AG04450 (cell line): Measurements from ENCODE around the gene SLC25A23. TPM values are rescaled to one million over a fixed set of nuclear protein-coding genes. Genes with fewer than 3 reads are reported as not detected.

Experiments used
- CTCF ChIA-PET: fragments of 300-600, 350-600 bp; formaldehyde crosslinking; extraction: SDS; loops from one replicate; lab custom pipeline; 2022; ENCODE audit warnings: antibody characterized with exemption, inconsistent platforms; lab: Charles Lee
- POLR2A ChIA-PET: fragments of 350-600 bp; formaldehyde crosslinking; extraction: SDS; loops from one replicate; lab custom pipeline; 2021; ENCODE audit warnings: antibody characterized with exemption, inconsistent platforms; lab: Yijun Ruan, JAX
- DNase-seq: peaks from one replicate; pipeline ENCODE4 v3.0.0-alpha.2; 2011; ENCODE audit warnings: low read depth, low spot score
- H3K27ac ChIP-seq: one replicate; pipeline ENCODE4 v1.5.1; 2012; ENCODE audit warnings: low read depth, low read length, control low read depth
- H3K27me3 ChIP-seq: one replicate; pipeline ENCODE4 v1.6.0; 2012; ENCODE audit warnings: low read length; ENCODE audit not compliant: control insufficient read depth, insufficient read depth
- H3K4me3 ChIP-seq: 2 replicates; pipeline ENCODE4 v1.5.1; 2011; ENCODE audit warnings: mild to moderate bottlenecking, low read depth, low read length, control low read depth
- H3K9me3 ChIP-seq: 2 replicates; pipeline ENCODE4 v1.5.1; 2012; ENCODE audit warnings: low read length; ENCODE audit not compliant: control insufficient read depth, insufficient read depth
- polyA plus RNA-seq: library from polyadenylated mRNA; depleted of rRNA; stranded (reverse); fragments of >200 nt; gene quantifications from 2 replicates; pipeline ENCODE4 v1.2.3, GENCODE V29; 2011; rRNA removed
- small RNA-seq: library from RNA; depleted of rRNA; stranded (forward); fragments of <200 nt; gene quantifications from one replicate; pipeline ENCODE3, GENCODE V24; 2012; ENCODE audit warnings: low read depth; ENCODE audit not compliant: insufficient read length
- TF ChIP-seq, protein P1 (sequence below): IDR thresholded peaks from 2 replicates; pipeline ENCODE4 v1.5.1; 2011; ENCODE audit warnings: low read depth, low read length, control low read depth, inconsistent platforms

Gene SLC25A23
- polyA plus RNA-seq, 1 experiment, result 8.0 TPM

- Histone ChIP-seq H3K27me3 (no peaks in the 10 kb centered on the region), H3K27ac (peak overlapping the region; percentile 97), H3K9me3 (peaks cover 3% of the 10 kb centered on the region; the same call in 1 of the 2 replicates), H3K4me3 (peak overlapping the region; percentile 89)
- no peak for DNase-seq
- TF ChIP-seq, protein P1, sequence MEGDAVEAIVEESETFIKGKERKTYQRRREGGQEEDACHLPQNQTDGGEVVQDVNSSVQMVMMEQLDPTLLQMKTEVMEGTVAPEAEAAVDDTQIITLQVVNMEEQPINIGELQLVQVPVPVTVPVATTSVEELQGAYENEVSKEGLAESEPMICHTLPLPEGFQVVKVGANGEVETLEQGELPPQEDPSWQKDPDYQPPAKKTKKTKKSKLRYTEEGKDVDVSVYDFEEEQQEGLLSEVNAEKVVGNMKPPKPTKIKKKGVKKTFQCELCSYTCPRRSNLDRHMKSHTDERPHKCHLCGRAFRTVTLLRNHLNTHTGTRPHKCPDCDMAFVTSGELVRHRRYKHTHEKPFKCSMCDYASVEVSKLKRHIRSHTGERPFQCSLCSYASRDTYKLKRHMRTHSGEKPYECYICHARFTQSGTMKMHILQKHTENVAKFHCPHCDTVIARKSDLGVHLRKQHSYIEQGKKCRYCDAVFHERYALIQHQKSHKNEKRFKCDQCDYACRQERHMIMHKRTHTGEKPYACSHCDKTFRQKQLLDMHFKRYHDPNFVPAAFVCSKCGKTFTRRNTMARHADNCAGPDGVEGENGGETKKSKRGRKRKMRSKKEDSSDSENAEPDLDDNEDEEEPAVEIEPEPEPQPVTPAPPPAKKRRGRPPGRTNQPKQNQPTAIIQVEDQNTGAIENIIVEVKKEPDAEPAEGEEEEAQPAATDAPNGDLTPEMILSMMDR, result no peak
- POLR2A ChIA-PET, result interaction anchor here (1.0 to 1.7 kb wide), 3 partner anchors 17 to 31 kb away, joined by 3 to 9 read pairs (median 6); partner anchors contain the start of genes ALKBH7 and KHSRP
- CTCF ChIA-PET, result no interaction called here
These were observed 65.6 kb downstream of the SLC25A23 start for GRCh38 chr19:6393983-6394412.

- TF ChIP-seq, protein P1, result peak; percentile 19; the same call in 1 of the 2 replicates
- H3K27me3 ChIP-seq, result no peaks in the 10 kb centered on the region
- peak within 1 kb of the TSS; percentile 97 for H3K27ac ChIP-seq
- H3K4me3 ChIP-seq, result peak within 1 kb of the TSS; percentile 89
- CTCF ChIA-PET, result no interaction called here
- POLR2A ChIA-PET, result interaction anchor here (0.8 to 1.7 kb wide), 5 partner anchors 17 to 77 kb away, joined by 3 to 9 read pairs (median 6); partner anchors contain the start of genes ALKBH7 and KHSRP
- DNase-seq, result peak; percentile 91
- peaks cover 3% of the 10 kb centered on the region; the same call in 1 of the 2 replicates for H3K9me3 ChIP-seq
These were observed 66.3 kb downstream of the SLC25A23 start, which contains the start of gene GTF2F1 for GRCh38 chr19:6393074-6393982. GTF2F1 (minus strand) TSS chr19:6393164; CDS start chr19:6392995, 169 bp downstream.

DNA sequence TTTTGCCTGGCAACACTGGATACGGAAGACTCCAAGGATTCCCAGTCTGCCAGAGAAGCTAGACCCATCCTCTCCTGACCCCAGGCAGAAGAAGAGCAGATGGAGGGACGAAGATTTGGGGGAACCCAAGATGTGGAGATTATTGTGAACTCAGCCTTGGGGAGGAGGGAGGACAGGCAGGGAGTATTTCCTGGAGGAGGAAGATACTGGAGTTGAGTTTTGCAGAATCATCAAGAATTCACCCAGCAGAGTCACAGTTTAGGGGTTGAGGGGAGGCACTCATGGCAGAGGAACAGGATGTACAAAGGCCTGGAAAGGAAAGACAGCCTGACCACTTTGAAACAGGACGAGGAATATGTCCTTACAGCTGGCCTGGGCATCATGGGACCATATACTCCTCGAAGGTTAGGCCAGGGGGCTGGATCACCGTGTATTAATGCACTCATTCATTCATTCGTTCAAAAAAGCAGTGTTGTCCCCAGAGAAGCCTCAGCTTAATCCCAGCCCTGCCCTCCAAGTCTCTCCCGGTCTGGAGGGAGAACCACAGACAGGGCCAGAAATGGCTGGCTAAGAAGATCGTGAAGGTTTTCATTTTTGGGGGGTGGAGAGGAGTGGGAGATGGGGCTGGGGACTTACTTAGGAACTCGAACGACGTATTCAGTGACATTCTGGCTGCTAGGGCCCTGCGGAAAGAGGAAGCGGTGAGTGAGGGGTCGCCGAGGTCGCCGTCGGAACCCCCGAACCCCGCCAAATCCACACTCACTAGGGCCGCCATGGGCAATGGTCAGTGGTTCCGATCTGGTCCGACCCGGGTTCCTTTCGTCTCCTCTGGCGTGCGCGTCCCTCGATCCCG, 67.1 kb downstream of the SLC25A23 start:
- TF ChIP-seq, protein P1, result no peak
- CTCF ChIA-PET, result interaction anchor here (0.6 kb wide), 2 partner anchors 20 to 69 kb away, joined by 3 read pairs; partner anchors contain the start of gene ALKBH7
- Histone ChIP-seq H3K9me3 (peaks cover 3% of the 10 kb centered on the region; the same call in 1 of the 2 replicates), H3K27me3 (no peaks in the 10 kb centered on the region), H3K27ac (peak overlapping the region; percentile 97), H3K4me3 (peak overlapping the region; percentile 89)
- no peak for DNase-seq
- POLR2A ChIA-PET, result interaction anchor here (0.8 to 1.7 kb wide), 3 partner anchors 19 to 78 kb away, joined by 3 to 6 read pairs (median 6); partner anchors contain the start of genes ALKBH7 and KHSRP

Small RNAs within 50 kb of the gene (small RNA-seq; reads per million reads assigned to genes)
- not detected for gene AC010503.2
- not detected for gene MIR6790

Other genes starting within 250 kb of the SLC25A23 start
- gene MLLT1, start 179.8 kb downstream of the SLC25A23 start, polyA plus RNA-seq, result 12.3 and 15.3 TPM in 2 replicates
- gene ACER1, start 126.2 kb downstream of the SLC25A23 start, polyA plus RNA-seq, result not detected in 2 replicates
- 34.5 and 50.9 TPM in 2 replicates for gene CLPP, start 98.3 kb downstream of the SLC25A23 start, polyA plus RNA-seq
- 11.6 and 16.4 TPM in 2 replicates for gene ALKBH7, start 87.0 kb downstream of the SLC25A23 start, polyA plus RNA-seq
- gene PSPN, start 83.9 kb downstream of the SLC25A23 start, polyA plus RNA-seq, result 0.41 and 0.57 TPM in 2 replicates
- 33.7 and 43.7 TPM in 2 replicates for gene GTF2F1, start 66.6 kb downstream of the SLC25A23 start, polyA plus RNA-seq
- gene KHSRP, start 35.0 kb downstream of the SLC25A23 start, polyA plus RNA-seq, result 57.0 and 66.7 TPM in 2 replicates
- gene SLC25A41, start 26.0 kb downstream of the SLC25A23 start, polyA plus RNA-seq, result not detected in 2 replicates
- gene CRB3, start 4.5 kb upstream of the SLC25A23 start, polyA plus RNA-seq, result not detected in 2 replicates
- gene DENND1C, start 22.0 kb upstream of the SLC25A23 start, polyA plus RNA-seq, result not detected in 2 replicates
- gene TUBB4A, start 42.5 kb upstream of the SLC25A23 start, polyA plus RNA-seq, result not detected in 2 replicates
- gene TNFSF9, start 71.2 kb upstream of the SLC25A23 start, polyA plus RNA-seq, result 0.14 and 0.16 TPM in 2 replicates
- not detected in 2 replicates for gene CD70, start 131.4 kb upstream of the SLC25A23 start, polyA plus RNA-seq
- not detected in 2 replicates for gene TNFSF14, start 210.4 kb upstream of the SLC25A23 start, polyA plus RNA-seq